HEK293T (cell line): ENCODE measurements around the gene REXO4.

Source experiments
- BHLHE40 ChIP-seq: fragments of 450-650 bp; IDR thresholded peaks from 2 replicates; pipeline ENCODE4 v1.6.1; 2016; ENCODE audit warnings: mild to moderate bottlenecking, moderate library complexity, borderline replicate concordance
- FOXM1 ChIP-seq: fragments of 450-650 bp; IDR thresholded peaks from 2 replicates; pipeline ENCODE4 v1.6.1; 2017; ENCODE audit warnings: mild to moderate bottlenecking, borderline replicate concordance
- HDGF ChIP-seq: fragments of 450-650 bp; IDR thresholded peaks from 2 replicates; pipeline ENCODE4 v1.6.1; 2017; ENCODE audit warnings: antibody characterized with exemption, borderline replicate concordance

GRCh38 chr9:133387680-133388079, 30.1 kb downstream of the REXO4 start:
- TF ChIP-seq HDGF: no peak
- no peak for TF ChIP-seq BHLHE40
- TF ChIP-seq FOXM1: no peak
